ENCODE results near the gene SEPSECS. TPM values are rescaled to one million over a fixed set of nuclear protein-coding genes. Genes with fewer than 3 reads are reported as not detected.
A peak's percentile ranks its signal among the peaks of the same experiment; 100 is the strongest.

The SEPSECS gene
- total and polyA plus RNA-seq, 2 of the 13 experiments (the other 11 are each of a cell fraction or from before 2014, with no cell fraction given) = 9.4 to 14.3 TPM

- TF ChIP-seq IRX3 (CRISPR knock-in tag; IDR thresholded peaks at IDR 0.05; ENCODE audit: borderline replicate concordance, low read depth) (no peak), LRRFIP1 (CRISPR knock-in tag; conservative IDR thresholded peaks at IDR 0.05) (no peak), HMG20A (CRISPR knock-in tag; IDR thresholded peaks at IDR 0.05; ENCODE audit: borderline replicate concordance) (peak; percentile 17; the same call in 1 of the 2 replicates), DPF2 (CRISPR knock-in tag; IDR thresholded peaks at IDR 0.05; ENCODE audit: borderline replicate concordance, low read depth) (0 out of 2 replicates have a peak, but pooled peaks have one; percentile 43), PAXIP1 (CRISPR knock-in tag; conservative IDR thresholded peaks at IDR 0.05) (peak; percentile 95), PPARG (CRISPR knock-in tag; conservative IDR thresholded peaks at IDR 0.05) (peak; percentile 60; the same call in 1 of the 2 replicates), PRDM15 (CRISPR knock-in tag; IDR thresholded peaks at IDR 0.05) (no peak), NR2F1 (CRISPR knock-in tag; IDR thresholded peaks at IDR 0.05) (no peak), ZMYM4 (CRISPR knock-in tag; IDR thresholded peaks at IDR 0.05) (peak; percentile 28; the same call in 1 of the 2 replicates), REST (IDR thresholded peaks at IDR 0.05; ENCODE audit: borderline replicate concordance in 1 of 2, low read depth in 1 of 2, low read length in 2 of 2) (0 out of 4 replicates have a peak, but pooled peaks of 1 of the 2 experiments have one; percentile 21), MED1 (CRISPR knock-in tag; IDR thresholded peaks at IDR 0.05) (peak; percentile 83), KDM6A (CRISPR knock-in tag; IDR thresholded peaks at IDR 0.05; ENCODE audit: low read depth) (peak; percentile 75), SOX13 (IDR thresholded peaks at IDR 0.05) (no peak), SOX13 (CRISPR knock-in tag; conservative IDR thresholded peaks at IDR 0.05 in 1 of 2, IDR thresholded peaks at IDR 0.05 in 1 of 2) (peak in 1 of 2 experiments; percentile 63; a peak in 1 of 4 replicates)
Measured at GRCh38 chr4:25154594-25155265, 5.5 kb downstream of the SEPSECS start (continued).
